NCI-H82 (cell line): ENCODE measurements around the gene RFX3.

Source experiments
- DNase-seq: peaks from one replicate; lab custom pipeline; 2025; lab: John Stamatoyannopoulos, UW

RFX3 gene

DNA sequence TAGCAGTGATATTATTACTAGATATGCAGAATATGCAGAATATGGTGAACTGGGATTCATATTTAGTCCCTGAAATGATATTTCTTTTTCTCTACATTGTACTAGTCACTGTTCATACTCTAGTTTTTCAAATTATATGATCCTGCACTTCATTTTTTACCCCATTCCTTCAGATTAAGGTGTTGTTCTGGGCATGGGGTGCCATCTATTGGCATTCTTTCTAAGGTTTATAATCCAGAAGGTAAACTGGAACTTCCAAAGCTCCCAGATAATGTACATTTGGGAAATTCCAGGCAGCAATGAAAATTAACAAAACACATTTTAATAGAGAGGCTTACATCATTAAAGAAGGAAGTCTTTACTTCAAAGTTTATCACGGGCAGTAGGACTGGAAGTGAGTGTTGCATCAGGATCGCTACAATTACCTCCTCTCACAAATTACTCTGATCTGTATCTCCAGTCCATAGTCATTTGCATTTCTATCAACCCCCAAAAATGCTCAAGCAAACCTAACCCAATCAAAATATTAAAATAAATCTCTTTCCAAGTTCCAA lies 12.5 kb downstream of the RFX3 start:
- DNase-seq: no peak

DNA sequence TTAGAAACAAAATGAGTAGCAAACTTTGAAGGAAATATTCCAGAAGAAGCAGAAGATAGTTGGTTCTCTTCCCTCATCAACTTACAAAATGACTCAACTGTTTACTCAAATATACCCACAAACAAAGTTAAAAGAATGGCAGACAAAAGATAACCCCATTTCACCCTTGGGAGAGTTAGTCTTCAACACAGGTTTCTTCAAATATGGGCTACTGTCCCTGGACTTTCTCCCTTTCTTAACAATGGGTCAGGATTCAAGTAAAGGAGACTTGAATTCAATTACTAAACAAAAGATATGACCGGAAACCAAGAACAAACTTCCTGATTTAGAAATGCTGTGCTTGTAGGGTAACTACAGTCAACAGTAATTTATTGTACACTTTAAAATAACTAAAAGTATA lies 14.2 kb downstream of the RFX3 start:
- DNase-seq: no peak

DNA sequence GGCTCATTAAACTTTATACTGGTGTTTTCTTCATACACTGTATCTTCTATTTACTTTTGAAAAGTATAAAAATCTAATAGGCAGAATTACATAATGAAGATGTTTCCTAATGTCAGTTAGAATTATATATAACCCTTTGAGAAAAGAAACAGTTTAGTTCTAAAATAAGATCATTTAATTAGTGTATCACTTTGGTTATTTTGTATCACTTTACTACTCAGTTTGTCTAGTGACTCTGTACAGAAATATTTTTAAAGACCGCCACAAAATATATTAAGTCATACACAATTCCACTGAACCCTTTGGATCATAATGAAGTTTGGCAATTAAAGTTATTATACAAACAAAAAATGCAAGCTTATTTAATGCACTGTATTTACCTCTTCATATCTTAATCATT lies 15.0 kb downstream of the RFX3 start:
- no peak for DNase-seq

DNA sequence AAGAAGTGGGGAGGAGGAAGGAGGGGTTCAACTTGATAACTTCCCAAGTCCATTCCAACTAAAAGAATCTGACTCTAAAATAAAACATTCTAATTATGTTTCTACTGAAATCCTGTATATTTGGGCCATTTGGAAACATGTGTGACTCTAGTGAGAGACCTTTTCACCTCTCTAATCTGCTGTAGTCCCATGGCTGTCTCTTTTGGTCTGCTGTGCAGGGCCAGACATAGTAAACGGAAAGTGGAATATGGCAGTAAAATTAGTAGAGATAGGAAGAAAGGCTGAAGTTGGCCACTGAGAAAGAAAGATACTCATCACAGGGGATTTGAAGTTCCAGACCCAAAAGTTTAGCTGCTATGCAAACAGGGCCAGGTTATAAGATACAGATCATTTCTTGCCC lies 15.9 kb downstream of the RFX3 start:
- no peak for DNase-seq

DNA sequence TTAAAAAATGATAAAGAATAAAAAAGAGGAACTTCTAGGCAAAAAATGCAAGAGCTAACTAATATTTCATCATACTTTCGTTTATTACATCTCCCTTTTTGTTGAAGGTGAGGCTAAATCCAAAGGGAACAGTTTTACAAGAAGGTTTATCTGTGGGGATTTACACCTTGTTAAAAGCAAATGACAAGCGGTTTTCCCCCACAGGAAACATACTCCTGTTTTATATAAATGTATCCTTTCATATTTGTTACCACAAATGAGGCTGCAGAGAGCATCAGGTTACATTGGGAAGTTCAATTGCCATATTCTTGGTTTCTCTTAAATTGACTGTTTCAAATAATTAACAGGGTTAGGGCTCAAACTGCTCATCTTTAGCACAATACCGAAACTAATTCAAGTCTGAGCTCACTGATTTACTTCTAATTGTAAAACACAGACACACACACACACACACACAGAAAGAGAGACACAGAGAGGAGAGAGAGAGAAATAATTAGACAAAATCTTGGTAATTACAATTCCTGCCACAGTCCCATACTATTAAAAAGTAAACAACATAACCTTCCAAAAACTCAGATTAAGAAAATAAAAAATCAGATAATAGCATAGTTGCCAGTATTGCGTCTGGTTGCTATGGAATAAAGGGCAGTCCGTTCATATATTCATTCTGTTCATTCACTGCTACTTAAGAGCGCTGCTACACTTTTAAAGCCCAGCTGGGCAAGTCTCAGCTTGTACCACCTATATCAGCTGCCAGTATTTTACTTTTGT lies 17.1 kb downstream of the RFX3 start:
- no peak for DNase-seq

DNA sequence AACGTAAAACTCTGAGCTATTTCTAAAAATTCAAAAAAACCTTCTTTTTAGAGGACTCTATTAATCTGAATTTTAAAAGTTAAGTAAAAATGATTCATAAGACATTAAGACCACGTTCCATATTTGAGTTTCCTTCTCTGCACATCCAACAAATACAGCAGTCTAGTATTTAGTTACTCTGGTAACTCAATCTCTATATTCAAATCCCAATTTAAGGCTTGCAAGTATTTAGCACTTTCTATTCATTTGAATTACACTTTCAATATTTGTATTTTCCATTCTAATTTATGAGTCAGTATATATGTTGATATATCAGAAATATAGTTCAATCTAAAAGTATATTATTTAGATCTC lies 17.7 kb downstream of the RFX3 start:
- DNase-seq: no peak

DNA sequence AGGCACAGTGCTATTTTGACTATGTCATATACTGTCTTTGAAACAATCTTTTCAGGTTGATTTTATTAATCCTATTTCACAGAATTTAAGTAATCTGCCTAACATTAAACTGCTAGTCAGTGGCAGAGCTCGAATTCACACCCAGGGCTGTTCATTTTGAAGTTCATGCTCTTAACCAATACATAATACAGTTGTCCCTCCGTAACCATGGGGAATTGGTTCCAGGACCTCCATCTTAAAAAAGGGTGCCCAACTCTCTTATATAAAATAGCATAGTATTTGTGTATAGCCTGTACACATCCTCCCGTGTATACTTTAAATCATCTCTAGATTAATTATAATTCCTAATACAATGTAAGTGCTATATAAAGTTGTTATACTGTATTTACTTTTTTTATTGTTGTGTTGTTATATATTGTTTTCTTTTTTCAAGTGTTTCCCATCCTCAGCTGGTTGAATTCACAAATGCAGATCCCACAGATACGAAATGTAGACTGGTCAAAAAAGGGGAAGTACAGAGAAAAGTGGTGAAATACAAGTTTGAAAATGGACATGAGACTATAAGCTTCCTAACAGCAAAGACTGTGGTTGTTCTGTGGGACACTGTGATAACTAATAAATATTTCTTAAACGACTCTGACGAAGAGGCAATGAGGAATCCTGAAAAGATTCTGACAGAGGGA lies 18.3 kb downstream of the RFX3 start:
- no peak for DNase-seq

DNA sequence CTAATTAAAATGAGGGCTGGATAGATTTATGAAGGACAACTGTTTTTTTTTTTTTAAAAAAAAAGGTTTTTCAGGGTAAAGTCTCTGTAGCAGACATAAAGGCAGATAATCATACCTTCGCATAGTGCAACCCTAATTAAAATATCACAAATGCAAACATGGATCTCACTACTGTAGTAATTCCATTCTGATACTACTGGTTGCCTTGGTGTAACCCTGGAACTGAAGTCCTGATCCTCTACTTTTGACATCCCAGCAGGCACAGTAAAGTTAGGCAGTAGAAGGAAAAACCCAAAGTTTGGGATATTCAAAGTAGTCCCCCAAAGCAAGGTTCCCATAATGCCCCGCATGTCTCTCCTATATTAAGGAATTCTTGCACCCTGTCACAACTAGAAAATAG lies 19.6 kb downstream of the RFX3 start:
- no peak for DNase-seq

DNA sequence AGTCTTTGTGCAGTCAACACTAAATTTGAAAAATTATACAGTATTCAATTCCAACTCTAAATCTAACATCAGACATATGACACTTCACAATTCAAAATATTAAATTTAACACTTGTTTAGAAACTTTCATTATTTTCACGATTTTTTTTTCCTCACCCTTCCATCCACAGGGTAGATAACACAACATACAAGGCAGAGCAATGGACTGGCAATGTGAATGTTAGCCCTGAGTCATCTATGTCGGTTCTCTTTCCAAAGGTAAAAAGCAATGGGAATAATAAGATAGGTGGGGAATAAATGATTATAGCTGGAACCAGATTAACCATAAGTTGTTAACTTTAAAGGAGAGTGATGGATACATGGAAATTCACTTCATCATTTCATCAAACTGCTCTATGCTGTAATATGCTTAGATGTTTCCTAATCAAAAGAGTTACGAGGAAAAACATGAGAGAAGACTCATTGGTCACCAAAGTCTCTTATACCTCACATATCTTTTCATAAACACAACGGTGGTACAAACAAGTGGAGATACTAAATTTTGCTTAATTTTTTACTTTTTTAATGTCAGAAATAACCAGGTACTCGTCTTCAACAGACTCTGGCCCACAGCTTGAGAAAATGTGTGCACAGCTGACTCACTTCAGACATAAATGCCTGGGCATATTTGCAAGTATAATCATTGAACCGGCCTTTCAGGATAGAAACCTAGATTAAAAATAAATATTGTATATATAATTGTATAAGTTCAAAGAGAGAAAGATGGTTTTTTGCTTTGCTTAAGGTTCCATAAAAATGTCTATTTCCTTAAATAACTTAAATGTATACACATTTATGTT lies 23.0 kb downstream of the RFX3 start:
- DNase-seq: no peak

DNA sequence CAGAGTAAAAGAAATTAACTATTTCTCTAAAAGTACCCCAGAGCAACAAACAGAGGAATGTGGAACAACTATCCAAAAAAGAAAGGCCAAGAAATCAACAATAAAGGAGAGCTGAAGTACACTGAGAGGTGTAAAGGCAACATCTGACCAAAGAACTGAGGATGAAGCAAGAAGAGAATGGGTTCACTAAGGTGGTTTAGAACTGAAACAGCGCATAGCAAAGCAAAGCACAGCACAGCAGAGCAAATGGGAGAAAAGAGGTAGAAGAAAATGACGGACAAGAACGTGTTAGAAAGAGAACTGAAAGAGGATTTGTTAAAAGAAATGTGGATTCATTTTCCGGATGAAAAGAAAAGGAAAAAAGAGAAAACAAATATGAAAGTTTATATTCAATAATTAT lies 25.8 kb downstream of the RFX3 start:
- no peak for DNase-seq

DNA sequence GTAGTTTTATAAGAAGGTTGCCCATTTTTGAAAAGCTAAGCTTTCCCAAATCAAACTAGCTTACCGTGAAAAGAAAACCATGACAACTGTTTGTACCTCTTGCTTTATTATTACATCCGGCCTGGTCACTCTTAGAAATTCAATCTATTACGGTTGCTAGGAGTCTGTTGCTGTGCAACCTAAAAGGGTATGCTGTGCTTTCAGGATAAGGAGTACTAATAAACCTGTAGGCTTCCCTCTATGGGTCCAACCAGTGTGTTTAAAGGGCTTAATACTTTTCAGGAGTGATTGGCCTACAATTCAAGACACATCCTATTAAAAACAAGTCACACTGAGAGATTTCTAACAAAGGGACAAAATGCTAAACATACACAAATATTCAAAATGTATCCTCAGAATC lies 27.1 kb downstream of the RFX3 start:
- peak; percentile 37 for DNase-seq

DNA sequence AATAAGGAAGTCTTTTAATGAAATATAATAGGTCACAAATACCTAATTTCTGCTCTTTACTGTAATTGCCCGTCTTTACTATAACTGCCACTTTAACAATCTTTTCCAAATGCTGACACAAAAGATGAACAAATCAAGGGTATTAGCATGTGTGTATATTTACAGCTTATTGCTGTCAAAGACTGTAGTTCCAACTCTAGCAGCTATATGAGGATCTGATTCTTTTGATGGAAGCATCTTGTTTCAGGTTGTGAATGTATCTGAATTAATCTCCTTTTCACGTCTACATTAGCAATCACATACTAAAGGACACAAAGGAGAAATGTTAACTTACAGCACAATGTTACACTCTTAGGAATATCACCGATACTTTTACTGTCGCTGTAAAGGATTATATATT lies 27.9 kb downstream of the RFX3 start:
- no peak for DNase-seq

DNA sequence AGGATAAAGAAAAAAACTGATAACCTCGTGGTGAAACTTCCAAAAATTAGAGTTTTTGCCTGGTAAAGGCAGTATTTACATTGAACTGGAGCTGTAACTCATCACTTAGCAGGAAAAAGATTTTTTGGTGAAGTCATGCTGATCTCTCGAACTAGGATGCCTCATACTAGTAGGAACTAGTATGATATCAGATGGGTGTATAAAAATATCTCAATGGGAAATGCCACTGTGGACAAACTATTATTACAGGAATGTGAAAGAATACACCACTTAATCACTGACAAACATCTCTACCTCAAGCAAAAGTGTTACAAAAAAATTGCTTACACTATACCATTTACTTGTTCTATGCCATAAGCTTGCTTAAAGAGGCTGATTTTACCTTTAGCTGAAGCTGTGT lies 28.4 kb downstream of the RFX3 start:
- DNase-seq: no peak

DNA sequence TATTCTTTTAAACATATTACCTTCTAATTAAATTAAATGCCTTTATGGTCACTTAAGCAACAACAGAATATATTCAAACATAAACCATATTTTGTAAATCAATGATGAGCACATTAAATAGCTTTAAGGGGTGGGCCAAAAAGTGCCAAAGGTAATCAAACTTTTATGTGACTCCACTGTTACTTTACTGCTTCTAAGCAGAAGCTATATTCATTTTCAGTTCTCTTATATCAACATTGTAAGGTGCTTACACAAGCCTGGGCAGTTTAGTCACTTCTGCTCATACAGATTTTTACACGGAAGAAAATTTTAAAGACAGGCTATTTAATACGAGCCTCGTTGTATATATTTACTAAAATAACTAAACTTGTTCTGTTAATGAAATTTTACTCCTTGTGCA lies 29.9 kb downstream of the RFX3 start:
- DNase-seq: no peak

DNA sequence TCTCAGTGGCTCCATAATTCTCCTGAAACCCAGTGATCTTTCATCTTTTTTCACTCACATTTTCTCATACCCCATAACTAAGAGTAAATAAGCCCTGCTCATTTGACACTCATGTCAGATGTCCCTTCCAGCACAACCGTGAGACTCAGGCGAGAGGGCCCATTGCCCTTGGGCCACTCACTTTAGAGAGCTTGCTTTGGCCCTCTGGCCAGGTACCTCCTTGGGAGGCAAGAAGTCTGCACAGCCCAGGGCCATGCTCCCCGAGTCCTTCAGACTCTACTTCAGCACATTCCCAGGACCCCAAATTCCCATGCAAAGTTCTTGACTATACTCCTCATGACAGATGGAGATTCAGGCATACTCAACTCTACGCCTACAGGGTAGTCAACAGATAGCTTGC lies 33.6 kb downstream of the RFX3 start:
- DNase-seq: no peak

DNA sequence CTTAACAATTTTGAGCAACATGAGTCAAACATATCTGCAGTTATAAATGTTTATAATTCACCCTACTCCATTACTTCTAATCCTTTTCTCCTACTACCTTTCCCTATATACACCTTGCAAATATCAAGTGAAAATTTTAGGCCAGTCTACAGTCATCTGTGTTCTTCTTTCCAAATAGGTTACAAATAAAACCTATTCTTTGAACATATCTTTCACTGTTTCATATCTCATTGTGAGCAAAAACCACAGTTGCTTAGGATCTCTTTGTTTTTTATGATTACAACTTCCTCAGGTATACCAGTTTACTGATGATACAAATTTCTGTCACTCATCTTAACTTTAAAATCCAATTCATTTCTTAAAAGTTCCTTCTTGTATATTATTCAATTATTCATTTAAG lies 34.4 kb downstream of the RFX3 start:
- DNase-seq: no peak

DNA sequence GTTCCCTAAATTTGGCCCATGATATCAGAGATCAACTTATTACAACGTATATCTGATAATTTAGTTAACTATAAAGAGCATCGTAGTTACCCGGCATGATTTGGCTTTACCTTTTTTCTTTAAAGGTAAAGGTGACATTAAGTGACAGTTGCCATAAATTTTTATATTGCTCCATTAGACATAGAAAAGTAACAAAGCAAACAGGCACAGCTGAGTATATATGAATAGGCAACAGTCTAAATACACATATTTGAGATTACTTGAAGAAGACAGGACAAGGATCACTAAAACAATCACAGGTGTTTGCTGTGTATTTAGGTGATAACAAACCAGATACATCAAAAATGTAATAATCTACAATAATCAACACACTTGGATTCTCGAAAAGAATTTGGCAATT lies 34.8 kb downstream of the RFX3 start:
- DNase-seq: no peak

DNA sequence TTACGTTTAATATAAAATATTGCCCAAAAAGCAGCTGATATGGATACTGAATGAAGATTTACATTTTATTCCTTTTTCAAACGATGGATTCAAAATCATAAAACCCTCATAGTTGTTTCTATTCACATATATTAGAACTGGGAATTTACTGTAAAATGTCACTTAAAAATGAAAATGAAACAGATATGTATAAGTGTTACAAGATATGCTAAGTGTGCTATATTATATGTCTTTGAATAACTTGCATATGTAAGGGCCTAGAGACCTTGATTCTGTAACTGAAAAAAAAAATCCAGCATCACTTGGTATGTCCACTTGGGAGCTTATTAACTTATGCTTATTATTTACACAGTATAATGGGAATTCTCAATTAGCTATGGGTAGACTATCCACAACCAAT lies 43.2 kb downstream of the RFX3 start:
- no peak for DNase-seq

DNA sequence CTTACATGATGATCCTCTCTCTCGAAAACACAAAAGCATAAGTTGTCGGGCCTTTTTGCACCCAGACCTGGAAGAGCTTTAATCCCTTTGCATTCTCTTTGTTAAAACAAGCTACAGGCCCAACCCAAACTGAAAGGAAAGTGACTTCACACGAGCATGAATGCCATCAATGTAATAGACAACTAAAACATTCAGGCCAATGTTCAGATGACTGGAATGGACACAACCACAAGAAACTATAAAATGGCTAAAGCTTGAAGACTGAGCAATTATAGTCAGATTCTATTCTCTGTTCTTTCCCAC lies 45.5 kb downstream of the RFX3 start:
- peak; percentile 68 for DNase-seq

DNA sequence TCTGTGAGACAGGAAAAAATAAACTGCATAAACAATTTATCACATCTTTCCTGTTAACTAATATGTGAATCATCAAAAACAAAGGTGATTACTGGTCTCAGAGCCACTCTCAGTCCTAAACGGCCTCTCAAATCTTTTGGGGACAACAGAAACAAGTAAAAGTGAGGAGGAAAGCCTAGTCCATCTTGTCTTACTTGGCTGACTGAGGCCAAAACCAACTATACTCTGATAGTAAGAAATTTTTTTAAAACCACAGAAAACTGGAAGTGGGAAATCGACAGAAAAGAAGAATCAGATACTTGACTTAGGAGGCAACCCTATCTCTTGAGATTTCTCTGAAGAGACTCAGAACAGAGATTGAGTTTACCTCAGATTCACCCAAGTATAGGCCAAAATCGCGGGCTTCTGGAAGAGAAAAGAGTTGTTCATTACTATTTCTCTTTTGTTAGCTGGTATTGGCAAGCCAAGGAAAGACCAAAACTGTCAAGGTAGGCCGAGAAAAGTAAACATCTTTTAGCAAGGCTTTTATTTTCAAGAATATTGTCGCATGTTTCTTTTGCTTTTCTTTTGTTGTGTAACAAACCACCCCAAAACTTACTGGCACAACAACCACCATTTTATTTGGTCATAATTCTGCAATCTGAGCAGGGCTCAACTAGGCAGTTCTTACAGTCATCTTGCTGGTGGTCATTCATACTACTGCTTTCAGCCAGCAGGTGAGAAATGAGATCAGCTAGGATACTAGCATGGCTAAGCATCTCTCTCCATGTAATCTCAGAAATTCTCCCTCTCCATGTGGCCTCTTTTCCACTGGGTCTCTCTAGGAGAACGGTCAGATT lies 46.1 kb downstream of the RFX3 start:
- peak; percentile 64 for DNase-seq

DNA sequence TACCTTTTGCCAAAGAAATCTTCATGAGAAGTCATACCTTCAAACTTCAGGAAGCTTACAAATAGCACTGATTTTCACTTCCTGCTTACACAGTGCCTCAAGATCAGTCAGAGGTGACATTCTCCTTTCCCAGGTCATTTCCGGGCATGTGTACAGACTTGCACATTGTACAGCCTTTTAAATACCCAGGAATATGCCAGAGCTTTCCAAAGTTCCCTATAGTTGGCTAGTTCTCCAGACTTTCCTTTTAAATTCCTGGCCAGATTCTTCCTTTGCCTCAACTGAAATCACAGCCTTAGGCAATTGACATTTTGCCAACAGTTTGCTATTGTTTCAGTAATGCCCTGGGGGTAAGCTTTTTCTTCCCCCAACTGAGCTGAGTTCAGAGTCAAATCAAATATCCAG lies 47.2 kb downstream of the RFX3 start:
- DNase-seq: no peak

DNA sequence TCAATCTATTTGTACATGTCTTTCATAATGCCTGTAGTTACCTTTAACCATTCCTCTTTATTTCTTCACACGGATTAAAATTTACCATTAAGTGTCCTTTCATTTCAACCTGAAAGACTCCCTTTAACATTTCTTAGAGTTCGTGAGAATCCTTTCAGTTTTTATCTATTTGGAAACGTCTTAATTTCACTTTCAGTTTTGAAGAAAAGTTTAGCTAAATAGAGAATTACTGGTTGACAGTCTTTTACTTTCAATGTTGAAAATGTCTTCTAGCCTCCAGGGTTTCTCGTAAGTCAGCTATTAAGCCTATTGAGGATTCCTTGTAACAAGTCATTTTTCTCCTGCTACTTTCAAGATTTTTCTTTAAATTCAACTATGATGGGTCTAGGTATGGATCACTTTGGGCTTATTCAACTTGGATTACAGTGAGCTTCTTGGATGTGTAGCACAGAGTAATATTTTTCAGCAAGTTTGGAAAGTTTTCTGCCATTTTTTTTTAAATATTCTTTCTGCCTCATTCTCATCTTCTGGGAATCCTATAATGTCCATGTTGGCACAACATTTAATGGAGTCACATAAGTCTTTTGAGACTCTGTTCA lies 48.5 kb downstream of the RFX3 start:
- no peak for DNase-seq
